Stimulated activated CD4-positive, alpha-beta T cell treated with anti-CD3 and anti-CD28 coated beads, Interleukin-1b, Interleukin-23, amount 100 ng/mL, for 4 hours (primary cell): Measurements from ENCODE around the gene CASD1.
A peak's percentile ranks its signal among the peaks of the same experiment; 100 is the strongest.

Experiments
- DNase-seq, 2 donors: peaks; one replicate each; pipeline ENCODE4 v3.0.0-alpha.2; 2020; ENCODE audit warnings: low read depth in 2 of 2

The CASD1 gene

GRCh38 chr7:94509264-94509886 is at the start of gene CASD1:
Gene CASD1, plus strand, starts transcription at chr7:94509809. Its CDS starts 276 bp downstream, at chr7:94510085.
- DNase-seq = peak; percentile 18 to 53

DNA sequence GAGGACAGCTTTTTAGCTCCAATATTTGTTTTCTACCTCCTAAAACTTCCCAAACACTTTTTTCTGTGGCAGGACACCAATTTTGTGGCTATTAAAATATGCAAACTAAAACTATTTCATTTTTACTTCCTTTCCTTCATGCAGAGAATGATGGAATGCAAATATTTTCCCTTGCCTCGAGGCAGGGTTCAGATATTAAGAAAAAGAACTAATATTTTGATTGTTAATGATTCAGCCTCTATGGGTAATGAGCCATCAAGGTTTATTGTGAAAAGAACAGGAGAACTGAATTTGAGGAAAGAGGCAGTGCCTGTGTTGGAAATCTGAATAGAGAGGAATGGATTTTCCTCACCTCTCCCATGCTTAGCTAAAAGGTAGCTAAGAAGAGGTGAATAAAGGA is 43.1 kb upstream of the CASD1 start:
- no peak for DNase-seq

- no peak for DNase-seq
These were observed 38.0 kb upstream of the CASD1 start for GRCh38 chr7:94471604-94472003.

- DNase-seq = no peak
These were observed 37.0 kb upstream of the CASD1 start for GRCh38 chr7:94472608-94473007.

- DNase-seq = no peak
These were observed 33.3 kb upstream of the CASD1 start for GRCh38 chr7:94476251-94476840.

- no peak for DNase-seq
These were observed 31.7 kb upstream of the CASD1 start for GRCh38 chr7:94477878-94478277.

GRCh38 chr7:94478648-94479214 is 30.9 kb upstream of the CASD1 start:
- DNase-seq = no peak

DNA sequence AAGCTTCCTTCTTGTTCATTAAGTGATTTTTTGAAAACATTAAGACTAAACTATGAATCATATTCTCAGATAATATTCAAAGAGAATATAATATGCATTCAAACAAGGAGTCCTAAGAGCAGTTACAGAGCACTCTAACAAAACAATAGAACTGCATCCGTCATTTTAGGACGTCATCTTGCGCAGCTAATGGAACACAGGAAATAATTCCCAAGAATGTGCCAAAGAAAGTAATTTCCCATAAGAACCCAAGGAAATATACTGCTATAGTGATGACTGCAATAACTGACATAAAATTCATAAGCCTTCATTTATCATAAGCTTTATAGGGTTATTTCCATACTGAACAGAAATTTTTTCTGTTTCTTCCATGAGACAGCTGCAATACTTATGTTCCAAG is 28.3 kb upstream of the CASD1 start:
- no peak for DNase-seq

- DNase-seq = no peak
These were observed 26.8 kb upstream of the CASD1 start for GRCh38 chr7:94482796-94483195.

DNA sequence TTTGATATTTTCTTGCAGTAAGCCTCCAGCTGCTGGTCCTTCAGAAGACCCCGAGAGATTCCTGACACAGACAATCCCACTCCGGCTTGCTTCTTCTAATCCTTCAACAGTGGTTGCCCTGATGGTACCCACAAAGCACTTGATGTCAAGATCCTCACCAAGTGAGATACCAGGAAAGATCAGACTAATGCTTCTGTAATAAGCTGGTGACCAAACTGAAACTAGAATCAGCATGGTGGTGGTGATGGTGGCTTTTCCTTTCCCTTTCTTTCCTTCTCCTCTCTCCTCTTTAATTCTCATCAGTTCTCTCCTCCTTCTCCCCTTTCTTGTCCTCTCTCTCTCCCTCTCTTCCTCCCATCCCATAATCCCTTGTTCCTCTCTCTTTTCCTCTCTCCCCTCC is 25.8 kb upstream of the CASD1 start:
- no peak for DNase-seq

GRCh38 chr7:94486216-94486615 is 23.4 kb upstream of the CASD1 start:
- DNase-seq = no peak

- no peak for DNase-seq
These were observed 18.2 kb upstream of the CASD1 start for GRCh38 chr7:94491410-94491809.

DNA sequence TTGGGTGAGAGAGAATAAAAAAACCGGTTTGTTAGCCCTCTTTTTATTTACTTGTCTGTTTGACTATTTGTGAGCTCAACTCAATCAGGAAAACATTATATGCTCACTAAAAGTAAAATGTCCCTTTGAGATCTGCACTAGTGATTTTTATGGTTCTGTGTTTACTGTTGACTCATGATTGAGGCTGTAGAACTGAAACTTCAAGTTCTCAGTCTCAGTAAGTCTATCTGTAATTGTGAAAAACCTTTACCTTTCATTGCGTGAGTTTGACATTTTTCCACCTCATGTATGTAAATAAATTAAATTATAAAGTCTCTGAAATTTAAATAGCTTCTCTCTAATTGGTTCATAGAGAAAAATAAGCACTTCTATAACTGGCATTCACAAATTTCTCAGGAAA is 17.0 kb upstream of the CASD1 start:
- DNase-seq = no peak

DNA sequence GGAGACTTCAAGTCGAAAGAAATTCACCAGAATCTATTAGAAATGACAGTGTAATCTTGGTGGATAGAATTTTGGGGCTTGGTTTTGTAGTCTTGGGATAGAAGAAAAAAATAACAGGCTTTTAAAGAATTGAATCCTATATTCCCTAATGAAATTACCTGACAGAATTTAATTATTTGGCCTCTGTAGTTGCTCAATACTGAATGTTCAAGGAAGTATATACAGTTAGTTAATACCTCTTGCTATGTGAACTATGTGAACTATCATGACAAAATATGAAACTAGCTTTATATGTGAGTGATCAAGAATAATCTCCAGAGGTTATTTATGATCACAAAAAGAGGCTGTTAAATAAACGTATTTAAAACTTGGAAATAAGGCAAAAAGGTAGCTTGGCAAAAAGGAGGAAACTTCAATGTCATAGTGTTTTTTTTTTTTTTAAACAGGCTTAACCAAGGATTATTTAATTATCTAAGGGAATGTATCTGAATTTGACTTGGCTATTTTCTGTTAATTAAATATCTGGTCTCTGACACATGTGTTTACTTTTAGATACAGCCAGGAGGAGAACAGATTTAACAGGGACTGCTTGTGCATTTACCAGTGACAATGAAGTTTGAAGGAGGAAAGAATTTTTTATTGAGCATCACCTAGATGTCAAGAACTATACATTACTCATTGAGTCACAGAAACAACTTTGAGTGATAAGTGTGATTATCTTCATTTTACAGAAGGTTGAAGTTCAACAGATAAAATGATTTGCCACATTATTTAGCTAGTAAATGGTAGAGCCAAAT is 11.5 kb upstream of the CASD1 start:
- no peak for DNase-seq

GRCh38 chr7:94498918-94499317 is 10.7 kb upstream of the CASD1 start:
- no peak for DNase-seq

DNA sequence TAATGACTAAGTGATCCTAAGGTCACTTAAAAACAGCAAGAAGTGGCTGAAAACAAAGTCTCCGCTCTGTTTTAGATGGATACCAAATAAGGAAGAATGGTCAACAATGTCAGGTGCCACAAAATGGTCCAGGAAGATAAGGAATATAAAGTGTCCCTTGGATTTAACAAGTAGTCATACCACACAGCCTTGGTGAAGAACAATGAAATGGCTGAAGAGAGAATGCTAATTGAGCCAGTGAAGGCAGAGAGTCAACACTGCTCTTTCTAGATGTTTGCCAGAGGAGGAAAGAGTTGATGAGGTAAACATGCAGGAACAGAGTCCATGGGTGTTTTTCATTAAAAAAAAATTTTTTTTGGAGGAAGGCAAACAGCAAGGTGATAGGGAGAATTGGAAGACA is 2.1 kb upstream of the CASD1 start:
- DNase-seq = no peak

DNA sequence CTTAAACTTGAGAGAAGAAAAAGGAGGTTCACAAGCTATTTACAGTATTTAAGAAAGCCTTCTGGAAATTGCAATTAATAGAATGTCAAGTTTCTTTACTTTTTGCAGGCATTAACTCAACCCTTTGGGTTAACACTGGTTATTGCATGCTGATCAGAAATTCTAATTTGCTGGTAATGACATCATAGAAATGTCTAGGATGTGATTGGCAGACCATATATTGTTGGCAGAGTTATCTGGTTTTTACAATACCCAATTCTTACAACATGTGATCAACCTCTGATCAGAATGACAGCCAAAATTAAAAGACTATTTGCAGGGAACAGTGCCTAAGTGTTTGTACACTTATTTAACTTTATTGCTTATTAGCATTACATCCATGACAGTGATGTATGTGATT is 1.6 kb upstream of the CASD1 start:
- no peak for DNase-seq

DNA sequence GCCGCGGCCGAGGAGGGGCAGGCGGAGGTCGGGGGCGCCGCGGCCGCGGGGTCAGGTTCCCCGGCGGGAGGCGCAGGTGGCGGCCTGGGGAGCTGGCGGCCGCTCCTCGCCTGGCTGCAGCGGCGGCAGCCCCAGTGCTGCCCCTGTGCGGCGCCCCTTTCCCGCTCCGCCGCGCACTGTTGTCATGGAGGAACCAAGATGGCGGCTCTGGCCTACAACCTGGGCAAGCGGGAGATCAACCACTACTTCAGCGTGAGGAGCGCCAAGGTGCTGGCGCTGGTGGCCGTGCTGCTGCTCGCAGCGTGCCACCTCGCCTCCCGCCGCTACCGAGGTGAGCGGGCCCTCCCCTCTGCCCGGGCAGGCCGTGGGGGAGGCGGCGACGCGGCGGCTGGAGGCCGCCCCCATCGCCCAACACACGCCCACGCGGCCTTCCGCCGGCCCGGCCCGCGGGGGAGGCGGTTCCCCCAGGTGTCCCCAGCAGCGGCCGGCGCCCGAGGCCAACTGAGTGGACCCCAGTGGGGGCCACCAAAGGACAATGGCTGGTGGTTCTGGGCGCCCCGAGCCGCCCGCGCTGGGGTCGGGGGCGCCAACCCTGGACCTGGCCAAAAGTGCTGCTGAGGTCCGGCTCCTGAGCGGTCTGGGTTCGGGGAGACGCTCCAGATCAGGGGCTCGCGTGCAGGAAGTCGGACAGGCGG is 425 bp downstream of the CASD1 start:
- peak; percentile 40 to 54 for DNase-seq

- DNase-seq = no peak
These were observed 1.2 kb downstream of the CASD1 start for GRCh38 chr7:94510582-94511496.

- no peak for DNase-seq
These were observed 2.1 kb downstream of the CASD1 start for GRCh38 chr7:94511718-94512117.
